Kidney (tissue), 14 donors: Measurements from ENCODE around the gene COL6A1. TPM values are rescaled to one million over a fixed set of nuclear protein-coding genes. Genes with fewer than 3 reads are reported as not detected.
"Not testable (repeated sequence)": the region's sequence is repeated elsewhere in the genome, so short reads cannot be mapped to it uniquely, and the experiment has no call there.

Source experiments
- DNase-seq, 5 donors: peaks; one replicate each; pipeline ENCODE4 v3.0.0-alpha.2; 2013 to 2020
- FAIRE-seq: peaks from 2 replicates; lab custom pipeline; 2012; peaks lifted over from hg19 to GRCh38; lab: Jason Lieb, UNC
- H3K27ac ChIP-seq, 2 donors: one replicate each; pipeline ENCODE4 v1.7.0; 2013; ENCODE audit warnings: low read depth in 2 of 2, low read length in 2 of 2, inconsistent platforms in 1 of 2
- H3K27me3 ChIP-seq: one replicate; pipeline ENCODE4 v1.7.1; 2013; ENCODE audit warnings: low read length, inconsistent platforms; ENCODE audit not compliant: control insufficient read depth, insufficient read depth
- H3K36me3 ChIP-seq, 3 donors: one replicate each; pipeline versions ENCODE4 v1.7.0 to v1.7.1; 2013; ENCODE audit warnings: low read length in 3 of 3, control low read depth in 1 of 3, inconsistent platforms in 1 of 3; ENCODE audit not compliant: insufficient read depth in 3 of 3, control insufficient read depth in 2 of 3
- H3K4me1 ChIP-seq, 3 donors: one replicate each; pipeline versions ENCODE4 v1.7.0 to v1.7.1; 2013; ENCODE audit warnings: low read length in 3 of 3, inconsistent platforms in 1 of 3, low read depth in 1 of 3; ENCODE audit not compliant: control insufficient read depth in 2 of 3, insufficient read depth in 2 of 3
- H3K4me3 ChIP-seq, 3 donors: one replicate each; pipeline versions ENCODE4 v1.7.0 to v1.8.1; 2013; ENCODE audit warnings: low read length in 3 of 3, control low read depth in 1 of 3, inconsistent platforms in 1 of 3
- H3K9ac ChIP-seq, 3 donors: one replicate each; pipeline versions ENCODE4 v1.7.0 to v1.7.1; 2013; ENCODE audit warnings: low read length in 3 of 3, control low read depth in 1 of 3, inconsistent platforms in 1 of 3
- H3K9me3 ChIP-seq, 3 donors: one replicate each; pipeline versions ENCODE4 v1.7.0 to v1.7.1; 2013; ENCODE audit warnings: low read length in 3 of 3, control low read depth in 1 of 3, inconsistent platforms in 1 of 3; ENCODE audit not compliant: control insufficient read depth in 2 of 3, insufficient read depth in 1 of 3
- CTCF ChIP-seq: IDR thresholded peaks from 3 replicates; pipeline ENCODE4 v1.5.1; 2012; ENCODE audit warnings: mild to moderate bottlenecking, moderate library complexity, borderline replicate concordance; ENCODE audit not compliant: insufficient read depth; ENCODE audit errors: extremely low read depth
- intact Hi-C: fragments of 100-400 bp; cut with DNase I; formaldehyde crosslinking; loops from one replicate; pipeline ENCODE4 v1.11.1; 2022
- polyA plus RNA-seq: library from polyadenylated mRNA; stranded (reverse); fragments of 350-450 nt; fragmentation: Illumina TruSeq; extraction: RNeasy Lipid Tissue Mini Kit (QIAGEN cat#74804); gene quantifications from one replicate; pipeline ENCODE4 v1.2.3, GENCODE V29; 2014; ENCODE audit warnings: low read depth, low replicate concordance; ENCODE audit not compliant: insufficient read depth
- total RNA-seq: library from RNA; stranded (reverse); fragmentation: NEBNext Ultra II Directional; extraction: Animal tissue kit (Norgen Biotek cat#: 25700); gene quantifications from one replicate; pipeline ENCODE4 v1.2.1, GENCODE V29; 2021
- donor health status: control.
- donor health status: control.
- donor health status: control.
- donor health status: control.
- donor health status: control.
- donor health status: DM: yes; HTN: yes; CAD: no.
- donor health status: Normal renal cell carcinoma (clear cell type).

COL6A1 gene
- total and polyA plus RNA-seq, 2 donors from 2014 or later, result 112 to 127 TPM

- FAIRE-seq, result no peak
- intact Hi-C loops, result no loop called here
- no peak for DNase-seq
- Histone ChIP-seq H3K9me3 (no peaks in the 10 kb centered on the region), H3K36me3 (no peaks in the 10 kb centered on the region), H3K27me3 (no peaks in the 10 kb centered on the region), H3K27ac (no peak overlapping the region), H3K4me3 (no peak overlapping the region), H3K9ac (no peak overlapping the region), H3K4me1 (peaks cover 0 to 2% (median 0%) of the 10 kb centered on the region in 3 donors)
- no peak for TF ChIP-seq CTCF
These were observed 63.6 kb downstream of the COL6A1 start for GRCh38 chr21:46045154-46045553.

- no peak for FAIRE-seq
- DNase-seq, result no peak
- intact Hi-C loops, result no loop called here
These were observed 64.9 kb downstream of the COL6A1 start for GRCh38 chr21:46046471-46046870.

GRCh38 chr21:46046906-46047305 is 65.3 kb downstream of the COL6A1 start:
- intact Hi-C loops, H3K27ac ChIP-seq, H3K4me3 ChIP-seq, DNase-seq, H3K36me3 ChIP-seq, H3K9me3 ChIP-seq, H3K9ac ChIP-seq, H3K27me3 ChIP-seq, H3K4me1 ChIP-seq, FAIRE-seq: not testable (repeated sequence)

More at GRCh38 chr21:46046471-46046870, 64.9 kb downstream of the COL6A1 start:
- Histone ChIP-seq H3K9ac (no peak overlapping the region), H3K4me3 (no peak overlapping the region), H3K9me3 (no peaks in the 10 kb centered on the region), H3K4me1 (peaks cover 0 to 3% (median 0%) of the 10 kb centered on the region in 3 donors), H3K27me3 (no peaks in the 10 kb centered on the region), H3K27ac (no peak overlapping the region), H3K36me3 (no peaks in the 10 kb centered on the region)
- no peak for TF ChIP-seq CTCF

GRCh38 chr21:46048926-46049889 is 67.6 kb downstream of the COL6A1 start:
- intact Hi-C loops, result no loop called here
- no peak overlapping the region for H3K4me3 ChIP-seq
- H3K36me3 ChIP-seq, result no peaks in the 10 kb centered on the region
- peaks cover 0 to 3% (median 0%) of the 10 kb centered on the region in 3 donors for H3K4me1 ChIP-seq
- DNase-seq, result peak in 2 of 5 donors; percentile 76 to 95
- no peak for TF ChIP-seq CTCF
- no peak for FAIRE-seq
- H3K9ac ChIP-seq, result no peak overlapping the region
- H3K27ac ChIP-seq, result peak overlapping the region; percentile 74 to 75
- H3K9me3 ChIP-seq, result no peaks in the 10 kb centered on the region
- no peaks in the 10 kb centered on the region for H3K27me3 ChIP-seq
